Mucosa of descending colon (tissue), 3 donors: ENCODE results near the gene SLC6A7. TPM values are rescaled to one million over a fixed set of nuclear protein-coding genes. Genes with fewer than 3 reads are reported as not detected.
A peak's percentile ranks its signal among the peaks of the same experiment; 100 is the strongest.

Experiments used
- ATAC-seq: fragments of 200-7000 bp; cut with Tn5 transposase; one replicate; pipeline ENCODE4 v1.9.1; 2020; ENCODE audit warnings: mild to moderate bottlenecking, moderate library complexity
- DNase-seq, 3 donors: peaks; one replicate each; pipeline ENCODE4 v3.0.0-alpha.2; 2020
- H3K36me3 ChIP-seq: fragments of 200-600 bp; one replicate; pipeline ENCODE4 v1.8.0; 2021; ENCODE audit warnings: low read depth, mild to moderate bottlenecking
- H3K4me1 ChIP-seq: fragments of 200-600 bp; one replicate; pipeline ENCODE4 v1.8.0; 2021; ENCODE audit warnings: low read depth, mild to moderate bottlenecking
- H3K4me3 ChIP-seq: fragments of 200-600 bp; one replicate; pipeline ENCODE4 v1.8.0; 2021; ENCODE audit warnings: mild to moderate bottlenecking
- H3K9me3 ChIP-seq: fragments of 200-600 bp; one replicate; pipeline ENCODE4 v1.8.0; 2021; ENCODE audit warnings: mild to moderate bottlenecking
- CTCF ChIP-seq: fragments of 200-600 bp; IDR thresholded peaks from one replicate; pipeline ENCODE4 v1.8.0; 2022; ENCODE audit warnings: antibody characterized with exemption, mild to moderate bottlenecking
- intact Hi-C, 2 donors: fragments of 100-400 bp; cut with DNase I in 1 of 2; cut with micrococcal nuclease in 1 of 2; formaldehyde crosslinking; loops; one replicate each; pipeline versions ENCODE4 v1.11.0 to v1.11.1; 2022; cut with DNase I, micrococcal nuclease
- total RNA-seq, 3 donors: library from RNA; stranded (reverse); fragmentation: NEBNext Ultra II Directional in 2 of 3; extraction: Animal tissue kit (Norgen Biotek cat#: 25700) in 2 of 3; gene quantifications; one replicate each; pipeline versions ENCODE4 v1.2.1 to v1.2.4, GENCODE V29; 2021 to 2023
- donor health status: DM: no; HTN: no; CAD: no; lungs with moderate emphysema.
- donor health status: DM: no; HTN: no; CAD: no.
- donor health status: DM: no; HTN: yes; CAD: no.

SLC6A7 gene
- total RNA-seq, 3 donors from 2014 or later, result 15.2 to 26.4 (median 18.9) TPM

GRCh38 chr5:150166037-150166649, 23.7 kb upstream of the SLC6A7 start:
- Histone ChIP-seq H3K4me1 (peaks cover 53% of the 10 kb centered on the region), H3K36me3 (no peaks in the 10 kb centered on the region)
- intact Hi-C loops, result no loop called here

GRCh38 chr5:150166650-150167511, 23.0 kb upstream of the SLC6A7 start, which contains the start of gene CDX1:
Gene CDX1 (plus strand): TSS chr5:150166778. CDS start chr5:150166877, 99 bp downstream.
- intact Hi-C loops, result no loop called here
- Histone ChIP-seq H3K9me3 (no peaks in the 10 kb centered on the region), H3K4me3 (peak within 1 kb of the TSS; percentile 47), H3K4me1 (peaks cover 51% of the 10 kb centered on the region), H3K36me3 (no peaks in the 10 kb centered on the region)
- no peak for TF ChIP-seq CTCF
- DNase-seq, result peak in 2 of 3 donors; percentile 74 to 88
- ATAC-seq, result peak; percentile 34

More at GRCh38 chr5:150166037-150166649, 23.7 kb upstream of the SLC6A7 start:
- ATAC-seq (no peak), DNase-seq (peak in 1 of 3 donors; percentile 76)
- no peaks in the 10 kb centered on the region for H3K9me3 ChIP-seq
- H3K4me3 ChIP-seq, result no peak overlapping the region
- no peak for TF ChIP-seq CTCF

GRCh38 chr5:150167512-150167850, 22.4 kb upstream of the SLC6A7 start:
- Histone ChIP-seq H3K4me1 (peaks cover 52% of the 10 kb centered on the region), H3K4me3 (peak overlapping the region; percentile 47), H3K9me3 (no peaks in the 10 kb centered on the region), H3K36me3 (no peaks in the 10 kb centered on the region)
- intact Hi-C loops, result no loop called here
- TF ChIP-seq CTCF, result no peak
- ATAC-seq (no peak), DNase-seq (no peak)

GRCh38 chr5:150167908-150168307, 22.0 kb upstream of the SLC6A7 start:
- ATAC-seq (peak; percentile 39), DNase-seq (peak in 2 of 3 donors; percentile 67 to 72)
- Histone ChIP-seq H3K4me1 (peaks cover 50% of the 10 kb centered on the region), H3K9me3 (no peaks in the 10 kb centered on the region), H3K36me3 (no peaks in the 10 kb centered on the region), H3K4me3 (peak overlapping the region; percentile 47)
- intact Hi-C loops, result no loop called here
- peak; percentile 38 for TF ChIP-seq CTCF

- H3K4me1 ChIP-seq, result peaks cover 50% of the 10 kb centered on the region
- H3K4me3 ChIP-seq, result no peak overlapping the region
- no peaks in the 10 kb centered on the region for H3K36me3 ChIP-seq
- DNase-seq (peak in 1 of 3 donors; percentile 50), ATAC-seq (peak; percentile 42)
- intact Hi-C loops, result no loop called here
- no peaks in the 10 kb centered on the region for H3K9me3 ChIP-seq
- TF ChIP-seq CTCF, result no peak
Measured at GRCh38 chr5:150168864-150169263, 21.0 kb upstream of the SLC6A7 start.
